H9 (cell line): Measurements from ENCODE around the gene ERN1. TPM values are rescaled to one million over a fixed set of nuclear protein-coding genes. Genes with fewer than 3 reads are reported as not detected.

Experiments
- DNase-seq: peaks from one replicate; pipeline ENCODE4 v3.0.0-alpha.2; 2017
- H2AFZ ChIP-seq: one replicate; pipeline ENCODE4 v1.6.1; 2013; ENCODE audit warnings: mild to moderate bottlenecking, low read length, control low read depth, moderate library complexity
- H2AK5ac ChIP-seq: 2 replicates; pipeline ENCODE4 v1.6.1; 2013; ENCODE audit warnings: low read length, control low read depth, mixed read lengths; ENCODE audit not compliant: insufficient read length
- H2BK120ac ChIP-seq: one replicate; pipeline ENCODE4 v1.6.1; 2013; ENCODE audit warnings: low read depth, mild to moderate bottlenecking, low read length, control low read depth, inconsistent platforms; ENCODE audit not compliant: poor library complexity, severe bottlenecking
- H2BK12ac ChIP-seq: 2 replicates; pipeline ENCODE4 v1.6.1; 2013; ENCODE audit warnings: low read length, control low read depth, mixed read lengths, low read depth; ENCODE audit not compliant: insufficient read length
- H2BK15ac ChIP-seq: 2 replicates; pipeline ENCODE4 v1.6.1; 2013; ENCODE audit warnings: low read depth, low read length, control low read depth
- H2BK20ac ChIP-seq: one replicate; pipeline ENCODE4 v1.6.1; 2013; ENCODE audit warnings: low read depth, mild to moderate bottlenecking, low read length, control low read depth, inconsistent platforms; ENCODE audit not compliant: poor library complexity, severe bottlenecking
- H2BK5ac ChIP-seq: 2 replicates; pipeline ENCODE4 v1.6.1; 2013; ENCODE audit warnings: low read length, control low read depth, mixed read lengths; ENCODE audit not compliant: insufficient read length
- H3K14ac ChIP-seq: 2 replicates; pipeline ENCODE4 v1.6.1; 2013; ENCODE audit warnings: low read length, control low read depth; ENCODE audit not compliant: insufficient read depth
- H3K18ac ChIP-seq: 2 replicates; pipeline ENCODE4 v1.6.1; 2013; ENCODE audit warnings: low read depth, mild to moderate bottlenecking, mixed read lengths, low read length, control low read depth; ENCODE audit not compliant: insufficient read length
- H3K23ac ChIP-seq: 2 replicates; pipeline ENCODE4 v1.6.1; 2013; ENCODE audit warnings: low read length, control low read depth, mixed read lengths, low read depth; ENCODE audit not compliant: insufficient read length
- H3K23me2 ChIP-seq: 2 replicates; pipeline ENCODE4 v1.6.1; 2013; ENCODE audit warnings: low read depth, mild to moderate bottlenecking, mixed read lengths, low read length, control low read depth; ENCODE audit not compliant: insufficient read length, poor library complexity, severe bottlenecking
- H3K27ac ChIP-seq: 2 replicates; pipeline ENCODE4 v1.5.1; 2013; ENCODE audit warnings: low read length, control low read depth, mixed read lengths, low read depth; ENCODE audit not compliant: insufficient read length
- H3K27me3 ChIP-seq: 2 replicates; pipeline ENCODE4 v1.6.1; 2013; ENCODE audit warnings: low read length, control low read depth, inconsistent platforms; ENCODE audit not compliant: insufficient read depth
- H3K4ac ChIP-seq: 2 replicates; pipeline ENCODE4 v1.6.1; 2013; ENCODE audit warnings: low read depth, mild to moderate bottlenecking, control low read depth, inconsistent platforms, low read length, moderate library complexity
- H3K4me1 ChIP-seq: 2 replicates; pipeline ENCODE4 v1.6.1; 2013; ENCODE audit warnings: low read length, control low read depth, inconsistent platforms; ENCODE audit not compliant: insufficient read depth
- H3K4me2 ChIP-seq: 2 replicates; pipeline ENCODE4 v1.6.1; 2013; ENCODE audit warnings: low read length, control low read depth, mixed read lengths; ENCODE audit not compliant: insufficient read length, insufficient read depth
- H3K56ac ChIP-seq: 2 replicates; pipeline ENCODE4 v1.6.1; 2013; ENCODE audit warnings: low read depth, mild to moderate bottlenecking, mixed read lengths, low read length, control low read depth; ENCODE audit not compliant: insufficient read length
- H3K79me1 ChIP-seq: 2 replicates; pipeline ENCODE4 v1.6.1; 2013; ENCODE audit warnings: low read depth, mild to moderate bottlenecking, moderate library complexity, low read length, control low read depth, inconsistent platforms; ENCODE audit not compliant: insufficient read depth, poor library complexity, severe bottlenecking
- H3K79me2 ChIP-seq: 2 replicates; pipeline ENCODE4 v1.6.1; 2013; ENCODE audit warnings: low read length, control low read depth, inconsistent platforms; ENCODE audit not compliant: insufficient read depth
- H3K9ac ChIP-seq: 2 replicates; pipeline ENCODE4 v1.6.1; 2013; ENCODE audit warnings: low read length, control low read depth, mixed read lengths; ENCODE audit not compliant: insufficient read length; ENCODE audit errors: extremely low read depth
- H3K9me3 ChIP-seq: one replicate; pipeline ENCODE4 v1.6.1; 2013; ENCODE audit warnings: low read depth, low read length, inconsistent platforms; ENCODE audit not compliant: control insufficient read depth
- H3T11ph ChIP-seq: one replicate; pipeline ENCODE4 v1.6.1; 2013; ENCODE audit warnings: mild to moderate bottlenecking, low read length, control low read depth, inconsistent platforms
- H4K20me1 ChIP-seq: one replicate; pipeline ENCODE4 v1.6.1; 2013; ENCODE audit not compliant: control insufficient read depth, insufficient read length, insufficient read depth
- H4K5ac ChIP-seq: 2 replicates; pipeline ENCODE4 v1.6.1; 2013; ENCODE audit warnings: low read depth, mild to moderate bottlenecking, mixed read lengths, low read length, control low read depth; ENCODE audit not compliant: insufficient read length
- H4K8ac ChIP-seq: replicated peaks from 2 replicates; pipeline ENCODE4 v1.6.1; 2013; ENCODE audit warnings: low read length, control low read depth, mixed read lengths, low read depth; ENCODE audit not compliant: insufficient read length
- H4K91ac ChIP-seq: 2 replicates; pipeline ENCODE4 v1.6.1; 2013; ENCODE audit warnings: low read depth, mild to moderate bottlenecking, moderate library complexity, mixed read lengths, low read length, control low read depth; ENCODE audit not compliant: insufficient read length
- H3K27ac Mint-ChIP-seq, 3 experiments: 2 replicates in 2 of 3; 3 replicates in 1 of 3; pipeline ENCODE4 v1.8.0; 2020 to 2021; ENCODE audit warnings: mixed read lengths in 3 of 3, mild to moderate bottlenecking in 1 of 3, moderate library complexity in 1 of 3
- H3K27me3 Mint-ChIP-seq: 2 replicates; pipeline ENCODE4 v1.8.0; 2021; ENCODE audit warnings: low read depth, mild to moderate bottlenecking, moderate library complexity, mixed read lengths
- H3K36me3 Mint-ChIP-seq, 3 experiments: 2 replicates in 2 of 3; 3 replicates in 1 of 3; pipeline ENCODE4 v1.8.0; 2020 to 2021; ENCODE audit warnings: low read depth in 3 of 3, mixed read lengths in 3 of 3; ENCODE audit not compliant: insufficient read depth in 1 of 3
- H3K4me1 Mint-ChIP-seq, 2 experiments: 2 replicates each; pipeline ENCODE4 v1.8.0; 2020; ENCODE audit warnings: mixed read lengths in 2 of 2
- H3K4me3 Mint-ChIP-seq, 2 experiments: 2 replicates in 1 of 2; 3 replicates in 1 of 2; pipeline ENCODE4 v1.8.0; 2020 to 2021; ENCODE audit warnings: mild to moderate bottlenecking in 2 of 2, mixed read lengths in 2 of 2, moderate library complexity in 1 of 2
- H3K9me3 Mint-ChIP-seq, 2 experiments: 2 replicates in 1 of 2; 3 replicates in 1 of 2; pipeline ENCODE4 v1.8.0; 2020; ENCODE audit warnings: mild to moderate bottlenecking in 2 of 2, mixed read lengths in 2 of 2, moderate library complexity in 1 of 2
- WGBS: extraction: QIAGEN DNeasy Blood & Tissue Kit; methylation state at CpG from one replicate; pipeline ENCODE4 v1.1.7; 2013; ENCODE audit warnings: missing lambda C conversion rate, low lambda C conversion rate, mixed read lengths; ENCODE audit not compliant: insufficient read length; ENCODE audit errors: extremely low coverage; 5-methylcytosine and 5-hydroxymethylcytosine counted together
- total RNA-seq: library from RNA; stranded (reverse); gene quantifications from 2 replicates; pipeline ENCODE4 v1.2.1, GENCODE V29; 2021
- TF ChIP-seq, protein P1 (sequence below): fragments of 200-600 bp; sonication (generic); conservative IDR thresholded peaks from 3 replicates; pipeline ENCODE4 v1.8.0; 2021; ENCODE audit warnings: antibody characterized with exemption, mild to moderate bottlenecking

Gene ERN1
- total RNA-seq, 1 experiment from 2014 or later: 5.0 TPM

DNA sequence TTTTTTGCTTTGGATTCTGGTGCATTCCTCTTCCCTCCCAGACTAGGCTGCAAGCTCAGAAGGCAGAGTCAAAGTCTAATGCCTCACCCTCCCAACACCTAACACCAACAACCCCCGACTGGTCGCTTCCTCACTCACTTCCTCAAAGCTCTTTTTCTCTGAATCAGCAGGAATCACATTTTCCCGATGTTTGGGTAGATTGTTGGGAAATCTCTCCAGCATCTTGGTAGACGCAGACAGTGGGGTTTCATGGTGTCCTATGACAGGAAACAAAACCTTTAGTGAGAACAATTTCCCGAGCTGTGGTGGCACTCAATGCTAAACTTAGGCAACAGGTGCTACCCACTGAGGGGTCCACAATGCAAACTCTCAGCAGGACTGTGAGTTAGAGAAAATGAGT, 69.6 kb downstream of the ERN1 start:
- no peak overlapping the region for H4K91ac ChIP-seq
- no peaks in the 10 kb centered on the region for H3K79me2 ChIP-seq
- no peak overlapping the region for H3K4ac ChIP-seq
- no peak for DNase-seq
- no peak overlapping the region for H2BK5ac ChIP-seq
- Mint-ChIP-seq H3K4me1 (peaks cover 30 to 31% of the 10 kb centered on the region in 2 experiments), H3K9me3 (no peaks in the 10 kb centered on the region), H3K36me3 (peaks cover 0 to 8% (median 4%) of the 10 kb centered on the region in 3 experiments; a peak in 4 of 7 replicates), H3K27me3 (no peaks in the 10 kb centered on the region), H3K4me3 (no peak overlapping the region), H3K27ac (no peak overlapping the region; a peak in 1 of 7 replicates)
- H4K8ac ChIP-seq: no peak overlapping the region
- no peak overlapping the region for H3K18ac ChIP-seq
- no peak overlapping the region for H2AFZ ChIP-seq
- peaks cover 6% of the 10 kb centered on the region; the same call in 1 of the 2 replicates for H3K4me1 ChIP-seq
- H3K27me3 ChIP-seq: no peaks in the 10 kb centered on the region
- H3K14ac ChIP-seq: no peak overlapping the region
- no peaks in the 10 kb centered on the region for H4K20me1 ChIP-seq
- H3K9ac ChIP-seq: no peak overlapping the region
- H3K4me2 ChIP-seq: no peak overlapping the region
- no peaks in the 10 kb centered on the region for H3K79me1 ChIP-seq
- no peaks in the 10 kb centered on the region for H3K23me2 ChIP-seq
- no peak overlapping the region for H2BK120ac ChIP-seq
- H2BK15ac ChIP-seq: no peak overlapping the region
- no peak overlapping the region for H2BK20ac ChIP-seq
- no peak overlapping the region for H2AK5ac ChIP-seq
- no peak overlapping the region for H4K5ac ChIP-seq
- no peak overlapping the region for H3K27ac ChIP-seq
- WGBS: no CpG with 5 or more reads among the region's 5 CpGs
- H3K56ac ChIP-seq: no peak overlapping the region
- H3T11ph ChIP-seq: no peak overlapping the region
- no peak overlapping the region for H2BK12ac ChIP-seq
- TF ChIP-seq, protein P1, sequence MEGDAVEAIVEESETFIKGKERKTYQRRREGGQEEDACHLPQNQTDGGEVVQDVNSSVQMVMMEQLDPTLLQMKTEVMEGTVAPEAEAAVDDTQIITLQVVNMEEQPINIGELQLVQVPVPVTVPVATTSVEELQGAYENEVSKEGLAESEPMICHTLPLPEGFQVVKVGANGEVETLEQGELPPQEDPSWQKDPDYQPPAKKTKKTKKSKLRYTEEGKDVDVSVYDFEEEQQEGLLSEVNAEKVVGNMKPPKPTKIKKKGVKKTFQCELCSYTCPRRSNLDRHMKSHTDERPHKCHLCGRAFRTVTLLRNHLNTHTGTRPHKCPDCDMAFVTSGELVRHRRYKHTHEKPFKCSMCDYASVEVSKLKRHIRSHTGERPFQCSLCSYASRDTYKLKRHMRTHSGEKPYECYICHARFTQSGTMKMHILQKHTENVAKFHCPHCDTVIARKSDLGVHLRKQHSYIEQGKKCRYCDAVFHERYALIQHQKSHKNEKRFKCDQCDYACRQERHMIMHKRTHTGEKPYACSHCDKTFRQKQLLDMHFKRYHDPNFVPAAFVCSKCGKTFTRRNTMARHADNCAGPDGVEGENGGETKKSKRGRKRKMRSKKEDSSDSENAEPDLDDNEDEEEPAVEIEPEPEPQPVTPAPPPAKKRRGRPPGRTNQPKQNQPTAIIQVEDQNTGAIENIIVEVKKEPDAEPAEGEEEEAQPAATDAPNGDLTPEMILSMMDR: no peak
- no peak overlapping the region for H3K23ac ChIP-seq
- no peaks in the 10 kb centered on the region for H3K9me3 ChIP-seq
